HCT116 (cell line): ENCODE data around the gene LMBR1L.

Source experiments
- CBX3 ChIP-seq: IDR thresholded peaks from 2 replicates; pipeline ENCODE4 v1.6.1; 2012; ENCODE audit warnings: low read depth
- CEBPB ChIP-seq: IDR thresholded peaks from 2 replicates; pipeline ENCODE4 v1.6.1; 2012; ENCODE audit warnings: low read depth
- CTCF ChIP-seq, 3 experiments: fragments of 200-600 bp in 1 of 3; sonication (generic) in 1 of 3; IDR thresholded peaks in 2 of 3; conservative IDR thresholded peaks in 1 of 3; 2 replicates each; pipeline ENCODE4 v1.5.1; 2012 to 2017; ENCODE audit warnings: low read depth in 2 of 3, low read length in 2 of 3, antibody characterized with exemption in 1 of 3, borderline replicate concordance in 1 of 3, control low read depth in 1 of 3, mild to moderate bottlenecking in 1 of 3, mixed read lengths in 1 of 3, mixed run types in 1 of 3, moderate library complexity in 1 of 3; ENCODE audit not compliant: insufficient read depth in 1 of 3
- ELF1 ChIP-seq: IDR thresholded peaks from 2 replicates; pipeline ENCODE4 v1.6.1; 2012; ENCODE audit warnings: low read depth, borderline replicate concordance
- EZH2 ChIP-seq: fragments of 200-600 bp; sonication (generic); IDR thresholded peaks from 2 replicates; pipeline ENCODE4 v1.6.1; 2017; ENCODE audit warnings: antibody characterized with exemption, mixed run types
- EZH2phosphoT487 ChIP-seq: fragments of 200-600 bp; IDR thresholded peaks from 2 replicates; pipeline ENCODE4 v1.6.1; 2018; ENCODE audit warnings: antibody characterized with exemption, borderline replicate concordance
- POLR2A ChIP-seq: IDR thresholded peaks from 2 replicates; pipeline ENCODE4 v1.7.0; 2011; ENCODE audit warnings: borderline replicate concordance; ENCODE audit not compliant: insufficient read depth, insufficient read length; ENCODE audit errors: extremely low read depth
- POLR2AphosphoS5 ChIP-seq: IDR thresholded peaks from 2 replicates; pipeline ENCODE4 v1.6.1; 2011; ENCODE audit warnings: mild to moderate bottlenecking, low read depth, low read length, moderate library complexity
- RAD21 ChIP-seq: IDR thresholded peaks from 2 replicates; pipeline ENCODE4 v1.6.1; 2012; ENCODE audit warnings: low read depth, mild to moderate bottlenecking
- SIN3A ChIP-seq: IDR thresholded peaks from 2 replicates; pipeline ENCODE4 v1.6.1; 2012; ENCODE audit warnings: low read depth
- YY1 ChIP-seq: IDR thresholded peaks from 2 replicates; pipeline ENCODE4 v1.6.1; 2011; ENCODE audit warnings: low read length, low read depth, moderate library complexity, mild to moderate bottlenecking; ENCODE audit not compliant: insufficient replicate concordance; ENCODE audit errors: extremely low read depth

GRCh38 chr12:49049566-49050224 lies 61.0 kb downstream of the LMBR1L start:
- TF ChIP-seq EZH2phosphoT487, result no peak
- TF ChIP-seq ELF1, result no peak
- no peak for TF ChIP-seq POLR2A
- no peak for TF ChIP-seq CEBPB
- TF ChIP-seq YY1, result no peak
- no peak for TF ChIP-seq SIN3A
- no peak for TF ChIP-seq CTCF (IDR thresholded peaks at IDR 0.05 in 2 of 3, conservative IDR thresholded peaks at IDR 0.05 in 1 of 3; ENCODE audit: borderline replicate concordance in 1 of 3, insufficient read depth in 1 of 3, low read depth in 2 of 3, low read length in 2 of 3)
- no peak for TF ChIP-seq EZH2
- no peak for TF ChIP-seq POLR2AphosphoS5
- TF ChIP-seq RAD21, result no peak
- no peak for TF ChIP-seq CBX3
